ENCODE data around the gene MAST2. TPM values are rescaled to one million over a fixed set of nuclear protein-coding genes. Genes with fewer than 3 reads are reported as not detected.
"Not testable (repeated sequence)": the region's sequence is repeated elsewhere in the genome, so short reads cannot be mapped to it uniquely, and the experiment has no call there.

MAST2 gene
- total RNA-seq, 1 experiment from 2014 or later: 30.3 TPM

- peak; percentile 20 for DNase-seq (ENCODE audit: low read depth)
Observed at GRCh38 chr1:46020010-46020409, 216.6 kb downstream of the MAST2 start.

GRCh38 chr1:46021046-46021996 lies 217.9 kb downstream of the MAST2 start:
- DNase-seq (ENCODE audit: low read depth): peak; percentile 32

GRCh38 chr1:46026531-46026930 lies 223.1 kb downstream of the MAST2 start:
- DNase-seq (ENCODE audit: low read depth): no peak

- DNase-seq (ENCODE audit: low read depth): no peak
Observed at GRCh38 chr1:46027788-46028573, 224.6 kb downstream of the MAST2 start.

- DNase-seq (ENCODE audit: low read depth): no peak
Observed at GRCh38 chr1:46030074-46030870, 226.9 kb downstream of the MAST2 start.

GRCh38 chr1:46030876-46031660 lies 227.7 kb downstream of the MAST2 start:
- DNase-seq (ENCODE audit: low read depth): peak; percentile 19

- DNase-seq (ENCODE audit: low read depth): no peak
Observed at GRCh38 chr1:46034601-46035516, 231.4 kb downstream of the MAST2 start.

GRCh38 chr1:46036894-46037839 lies 233.8 kb downstream of the MAST2 start:
- DNase-seq (ENCODE audit: low read depth): peak; percentile 69

GRCh38 chr1:46039571-46040052 lies 236.2 kb downstream of the MAST2 start:
- peak; percentile 14 for DNase-seq (ENCODE audit: low read depth)

GRCh38 chr1:46041551-46041950 lies 238.1 kb downstream of the MAST2 start:
- no peak for DNase-seq (ENCODE audit: low read depth)

- peak; percentile 67 for DNase-seq (ENCODE audit: low read depth)
Observed at GRCh38 chr1:46041974-46042373, 238.6 kb downstream of the MAST2 start.

- no peak for DNase-seq (ENCODE audit: low read depth)
Observed at GRCh38 chr1:46043458-46044017, 240.1 kb downstream of the MAST2 start.

- no peak for DNase-seq (ENCODE audit: low read depth)
Observed at GRCh38 chr1:46044116-46044515, 240.7 kb downstream of the MAST2 start.

- DNase-seq (ENCODE audit: low read depth): no peak
Observed at GRCh38 chr1:46053734-46054133, 250.3 kb downstream of the MAST2 start.

GRCh38 chr1:46056325-46056724 lies 252.9 kb downstream of the MAST2 start:
- DNase-seq (ENCODE audit: low read depth): no peak

- DNase-seq (ENCODE audit: low read depth): not testable (repeated sequence)
Observed at GRCh38 chr1:46057215-46057614, 253.8 kb downstream of the MAST2 start.

- DNase-seq (ENCODE audit: low read depth): no peak
Observed at GRCh38 chr1:46057781-46058180, 254.4 kb downstream of the MAST2 start.

GRCh38 chr1:46058936-46059335 lies 255.5 kb downstream of the MAST2 start:
- DNase-seq (ENCODE audit: low read depth): no peak

Measured in LHCN-M2 (cell line).